ENCODE results near the gene MED25.

Gene MED25

GRCh38 chr19:49799271-49799797 is 18.8 kb upstream of the MED25 start:
- no peak for DNase-seq

DNA sequence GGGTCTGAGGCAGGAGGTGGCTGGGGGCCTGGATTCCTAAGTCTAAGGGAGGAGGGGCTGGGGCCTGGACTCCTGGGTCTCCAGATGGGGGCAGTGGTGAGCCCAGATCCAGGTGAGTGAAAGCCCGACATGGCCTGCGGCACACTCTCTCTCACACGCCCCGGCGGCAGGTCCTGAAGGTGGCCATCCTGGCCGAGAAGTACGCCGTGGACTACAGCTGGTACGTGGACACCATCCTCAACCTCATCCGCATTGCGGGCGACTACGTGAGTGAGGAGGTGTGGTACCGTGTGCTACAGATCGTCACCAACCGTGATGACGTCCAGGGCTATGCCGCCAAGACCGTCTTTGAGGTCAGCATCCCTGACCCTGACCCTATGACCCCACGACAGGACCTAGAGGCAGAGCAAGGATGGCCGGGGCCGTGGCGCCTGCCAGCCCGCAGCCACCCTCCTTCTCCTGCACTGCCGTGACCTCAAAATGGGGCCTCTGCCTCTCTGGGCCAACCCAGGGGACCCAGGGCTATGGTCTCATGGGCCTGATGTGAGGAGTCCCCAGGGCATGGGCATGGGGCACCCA is 18.2 kb upstream of the MED25 start:
- no peak for DNase-seq

DNA sequence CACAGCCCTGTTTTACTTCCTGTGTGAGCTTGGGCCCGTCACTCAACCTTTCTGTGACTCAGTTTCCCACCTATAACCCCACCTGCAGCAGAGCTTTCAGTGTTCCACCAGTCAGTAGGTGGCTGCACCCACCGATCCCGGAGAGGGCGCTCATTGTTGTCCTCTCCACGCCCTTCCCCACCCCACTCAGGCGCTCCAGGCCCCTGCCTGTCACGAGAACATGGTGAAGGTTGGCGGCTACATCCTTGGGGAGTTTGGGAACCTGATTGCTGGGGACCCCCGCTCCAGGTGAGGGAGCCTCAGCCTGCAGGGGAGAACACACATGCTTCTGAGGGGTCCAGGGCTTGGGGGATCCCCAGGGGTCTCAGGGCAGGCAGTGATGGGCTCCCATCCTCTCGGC is 17.3 kb upstream of the MED25 start:
- no peak for DNase-seq

- DNase-seq = no peak
Measured at GRCh38 chr19:49801401-49801888, 16.6 kb upstream of the MED25 start.

DNA sequence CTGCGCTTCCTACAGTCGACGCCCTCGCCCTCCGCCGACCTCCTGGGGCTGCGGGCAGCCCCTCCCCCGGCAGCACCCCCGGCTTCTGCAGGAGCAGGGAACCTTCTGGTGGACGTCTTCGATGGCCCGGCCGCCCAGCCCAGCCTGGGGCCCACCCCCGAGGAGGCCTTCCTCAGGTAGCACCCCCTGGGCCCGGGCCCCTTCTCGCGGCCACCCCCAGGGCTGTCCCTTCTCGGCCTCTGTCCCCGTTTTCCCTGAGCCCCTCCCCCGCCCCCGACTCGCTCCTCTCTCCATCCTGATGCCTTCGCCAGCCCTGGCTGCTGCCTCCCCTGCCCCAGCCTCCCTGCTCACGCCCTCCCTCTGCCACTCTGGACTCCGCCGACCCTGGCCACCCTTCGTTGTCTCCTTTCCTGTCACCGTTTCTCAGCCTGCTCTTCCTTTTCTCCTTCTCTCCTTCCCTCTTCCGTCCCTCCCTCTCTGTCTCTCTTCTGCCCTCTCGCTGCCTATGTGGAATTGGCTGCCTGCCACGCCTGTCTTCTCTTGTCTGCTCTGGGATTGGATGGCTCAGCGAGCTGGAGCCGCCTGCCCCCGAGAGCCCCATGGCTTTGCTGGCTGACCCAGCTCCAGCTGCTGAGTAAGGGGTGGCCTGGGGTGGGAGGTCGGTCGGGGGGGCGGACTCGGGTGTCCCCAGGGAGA is 16.0 kb upstream of the MED25 start:
- DNase-seq = no peak

DNA sequence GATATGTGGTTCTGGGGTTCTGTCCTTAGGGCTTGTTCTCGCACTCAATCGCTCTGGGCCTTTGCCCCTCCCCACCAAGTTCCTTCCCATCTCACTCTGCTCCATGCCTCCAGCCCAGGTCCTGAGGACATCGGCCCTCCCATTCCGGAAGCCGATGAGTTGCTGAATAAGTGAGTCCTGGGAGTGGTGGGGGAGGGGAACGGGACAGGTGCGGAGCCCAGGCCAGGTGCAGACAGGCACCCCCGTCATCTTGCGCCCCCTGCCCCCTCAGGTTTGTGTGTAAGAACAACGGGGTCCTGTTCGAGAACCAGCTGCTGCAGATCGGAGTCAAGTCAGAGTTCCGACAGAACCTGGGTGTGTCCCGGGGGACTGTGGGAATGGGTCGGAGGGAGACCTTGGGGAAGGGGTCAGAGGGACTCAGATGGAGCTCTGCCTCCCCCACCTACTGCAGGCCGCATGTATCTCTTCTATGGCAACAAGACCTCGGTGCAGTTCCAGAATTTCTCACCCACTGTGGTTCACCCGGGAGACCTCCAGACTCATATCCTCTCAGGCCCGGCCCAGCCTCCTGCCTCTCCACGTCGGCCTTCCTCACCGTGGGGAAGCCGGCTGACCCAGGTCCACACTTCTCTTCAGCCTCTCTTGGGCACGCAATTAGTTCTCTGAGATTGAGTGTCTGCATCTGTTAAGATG is 15.1 kb upstream of the MED25 start:
- no peak for DNase-seq

DNA sequence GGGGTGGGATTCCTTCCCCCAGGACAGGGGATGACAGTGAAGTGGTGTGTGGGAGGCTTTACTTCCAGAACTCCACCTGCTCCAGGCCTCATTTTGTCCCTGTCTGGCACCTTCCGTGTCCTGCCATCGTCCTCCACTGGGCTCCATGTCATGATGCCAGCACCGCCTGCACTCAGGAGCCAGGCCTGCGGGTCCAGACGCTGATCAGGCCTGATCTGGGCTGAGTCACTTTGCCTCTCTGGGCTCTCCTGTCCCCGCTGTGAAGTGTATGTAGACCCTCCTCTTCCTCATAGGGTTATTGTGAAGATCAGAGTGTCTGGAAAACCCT is 14.6 kb upstream of the MED25 start:
- no peak for DNase-seq

- no peak for DNase-seq
Measured at GRCh38 chr19:49805822-49806619, 12.1 kb upstream of the MED25 start.

DNA sequence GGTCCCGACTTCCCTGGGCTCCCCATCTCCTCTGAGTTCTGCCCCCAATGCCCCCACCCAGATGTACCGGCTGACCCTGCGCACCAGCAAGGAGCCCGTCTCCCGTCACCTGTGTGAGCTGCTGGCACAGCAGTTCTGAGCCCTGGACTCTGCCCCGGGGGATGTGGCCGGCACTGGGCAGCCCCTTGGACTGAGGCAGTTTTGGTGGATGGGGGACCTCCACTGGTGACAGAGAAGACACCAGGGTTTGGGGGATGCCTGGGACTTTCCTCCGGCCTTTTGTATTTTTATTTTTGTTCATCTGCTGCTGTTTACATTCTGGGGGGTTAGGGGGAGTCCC is 11.5 kb upstream of the MED25 start:
- no peak for DNase-seq

DNA sequence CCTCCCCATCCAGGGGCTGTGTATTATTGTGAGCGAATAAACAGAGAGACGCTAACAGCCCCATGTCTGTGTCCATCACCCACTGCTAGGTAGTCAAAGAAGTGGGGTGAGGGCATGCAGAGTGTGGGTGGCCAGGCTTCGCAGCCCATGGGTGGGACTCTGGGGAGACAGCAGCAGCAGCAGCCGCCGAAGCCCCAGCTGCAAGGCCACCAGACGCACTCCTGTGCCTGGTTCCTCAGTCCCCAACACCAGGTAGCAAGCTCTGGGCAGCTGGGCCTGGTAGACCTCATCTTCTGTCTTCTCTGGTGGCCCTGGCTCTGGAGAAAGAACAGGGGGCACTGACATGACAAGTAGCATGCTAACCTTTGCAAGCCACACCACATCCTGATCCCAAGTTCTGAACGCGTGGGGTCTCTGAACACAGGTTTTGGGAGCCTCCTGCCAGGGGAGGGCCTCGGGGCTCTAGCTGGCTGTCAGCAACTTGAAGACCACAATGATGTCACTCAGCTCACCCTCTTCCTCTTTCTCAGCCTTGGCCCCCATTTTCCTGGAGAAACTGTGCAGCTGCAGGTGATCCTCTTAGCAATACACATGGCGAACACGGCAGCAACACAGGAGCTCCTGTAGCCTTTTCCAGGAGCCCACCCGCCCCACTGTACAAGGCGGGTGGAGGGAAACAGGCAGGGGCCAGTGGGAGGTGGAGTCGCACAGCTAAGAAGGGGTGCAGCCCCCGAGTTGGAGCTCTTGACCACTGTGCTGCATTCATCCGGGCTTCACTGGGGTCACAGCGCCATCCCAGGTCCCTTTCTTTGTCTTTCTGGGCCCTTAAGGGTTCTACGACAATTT is 10.8 kb upstream of the MED25 start:
- peak; percentile 33 to 41 for DNase-seq

GRCh38 chr19:49807904-49808675 is 10.0 kb upstream of the MED25 start:
- no peak for DNase-seq

- peak; percentile 71 to 75 for DNase-seq
Measured at GRCh38 chr19:49808711-49809159, 9.4 kb upstream of the MED25 start.

- DNase-seq = peak; percentile 62 to 75
Measured at GRCh38 chr19:49809160-49809940, 8.7 kb upstream of the MED25 start.

- no peak for DNase-seq
Measured at GRCh38 chr19:49809941-49810389, 8.1 kb upstream of the MED25 start.

GRCh38 chr19:49811328-49811727 is 6.8 kb upstream of the MED25 start:
- DNase-seq = no peak

DNA sequence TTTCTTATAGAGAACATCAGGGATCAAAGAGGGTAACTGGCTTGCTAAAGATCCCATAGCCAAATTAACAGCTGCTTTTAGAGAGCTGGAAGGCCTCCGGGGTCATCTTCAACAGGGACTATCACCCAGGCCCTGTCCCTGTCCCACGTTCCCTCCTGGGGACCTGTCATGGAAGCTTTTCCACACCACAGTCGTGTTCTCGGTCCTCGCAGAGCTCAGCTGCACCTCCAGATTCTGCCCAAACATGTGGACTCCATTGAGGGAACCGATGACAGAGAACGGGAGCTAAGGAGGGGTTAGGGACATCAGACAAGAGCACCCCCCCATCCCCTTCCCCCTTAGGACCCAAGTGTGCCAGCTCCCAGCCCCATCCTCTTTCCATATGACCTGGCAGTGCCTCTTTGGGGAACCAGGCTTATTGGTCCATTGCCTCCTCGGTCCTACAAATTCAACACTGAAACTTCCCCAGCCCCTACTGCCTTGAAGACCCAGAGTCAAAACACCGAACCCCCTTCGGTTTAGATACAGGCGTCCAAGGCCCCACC is 5.6 kb upstream of the MED25 start:
- no peak for DNase-seq

- peak; percentile 99 for DNase-seq
Measured at GRCh38 chr19:49812997-49813861, 4.9 kb upstream of the MED25 start, which contains the start of gene FUZ. Gene FUZ (minus strand): TSS chr19:49813292. CDS start chr19:49813106, 186 bp downstream.

DNA sequence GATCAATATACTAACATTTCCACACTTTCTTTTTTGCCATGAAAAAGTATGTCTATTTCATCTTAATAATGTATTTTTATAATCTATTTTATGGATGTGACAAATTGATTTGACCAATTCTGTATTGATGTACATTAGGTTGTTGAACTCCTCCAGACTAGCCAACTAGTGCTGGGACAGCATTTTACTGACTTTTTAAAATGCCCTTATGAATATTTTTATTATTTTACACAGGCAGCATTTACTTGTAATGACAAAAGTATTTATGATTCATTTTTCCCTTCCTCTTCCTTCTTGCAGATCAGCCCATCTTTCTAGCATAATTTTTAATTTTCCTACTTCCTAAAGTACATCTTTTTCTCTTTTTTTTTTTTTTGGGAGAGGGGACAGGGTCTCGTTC is 4.1 kb upstream of the MED25 start:
- DNase-seq = no peak

- DNase-seq = no peak
Measured at GRCh38 chr19:49816590-49816989, 1.5 kb upstream of the MED25 start.
